ENCODE data around the gene ARHGAP23.

GRCh38 chr17:38559051-38559879 lies 131.0 kb downstream of the ARHGAP23 start:
- TF ChIP-seq POLR2A (IDR thresholded peaks at IDR 0.05) (peak; percentile 38), CTCF (IDR thresholded peaks at IDR 0.05) (peak in 1 of 3 donors; percentile 35)
